Measurements from ENCODE around the gene HMX1. TPM values are rescaled to one million over a fixed set of nuclear protein-coding genes. Genes with fewer than 3 reads are reported as not detected.

HMX1 gene
- total and polyA plus RNA-seq, 9 donors, result not detected

- no peak overlapping the region for H3K4me3 ChIP-seq
Measured at GRCh38 chr4:8891646-8892555, 20.3 kb upstream of the HMX1 start.

GRCh38 chr4:8891255-8891645, 19.6 kb upstream of the HMX1 start:
- TF ChIP-seq POLR2A (IDR thresholded peaks at IDR 0.05) (no peak), CTCF (IDR thresholded peaks at IDR 0.05) (no peak), EP300 (IDR thresholded peaks at IDR 0.05) (no peak)
- WGBS, 3 donors, result 18 to 28% (median 24%) methylated on average over 15 of the region's 15 CpGs
- no peak for DNase-seq
- no peaks in the 10 kb centered on the region for H3K4me1 ChIP-seq (ENCODE audit: insufficient read depth)
- H3K36me3 ChIP-seq, result no peaks in the 10 kb centered on the region
- no peak overlapping the region for H3K27ac ChIP-seq
- intact Hi-C loops (cut with DNase I), result no loop called here
- no peak overlapping the region for H3K4me3 ChIP-seq
- peaks cover 6% of the 10 kb centered on the region for H3K27me3 ChIP-seq
- peaks cover 0 to 6% of the 10 kb centered on the region in 2 donors for H3K9me3 ChIP-seq

More at GRCh38 chr4:8891646-8892555, 20.3 kb upstream of the HMX1 start:
- no peak overlapping the region for H3K27ac ChIP-seq
- TF ChIP-seq EP300 (IDR thresholded peaks at IDR 0.05) (no peak), CTCF (IDR thresholded peaks at IDR 0.05) (no peak), POLR2A (IDR thresholded peaks at IDR 0.05) (no peak)
- intact Hi-C loops (cut with DNase I), result no loop called here
- no peaks in the 10 kb centered on the region for H3K4me1 ChIP-seq (ENCODE audit: insufficient read depth)
- peaks cover 0 to 4% of the 10 kb centered on the region in 2 donors for H3K9me3 ChIP-seq
- no peaks in the 10 kb centered on the region for H3K36me3 ChIP-seq
- peaks cover 6% of the 10 kb centered on the region for H3K27me3 ChIP-seq
- no peak for DNase-seq
- WGBS, 3 donors, result 2 to 4% (median 2%) methylated on average over 72 of the region's 72 CpGs

GRCh38 chr4:8888856-8889255, 17.2 kb upstream of the HMX1 start:
- Histone ChIP-seq H3K27me3 (peaks cover 6% of the 10 kb centered on the region), H3K4me1 (ENCODE audit: insufficient read depth) (no peaks in the 10 kb centered on the region), H3K4me3 (no peak overlapping the region), H3K27ac (no peak overlapping the region), H3K9me3 (peaks cover 0 to 6% of the 10 kb centered on the region in 2 donors), H3K36me3 (no peaks in the 10 kb centered on the region)
- TF ChIP-seq EP300 (IDR thresholded peaks at IDR 0.05) (no peak), POLR2A (IDR thresholded peaks at IDR 0.05) (no peak), CTCF (IDR thresholded peaks at IDR 0.05) (no peak)
- WGBS, 3 donors, result 2 to 5% (median 3%) methylated on average over 13 of the region's 13 CpGs
- intact Hi-C loops (cut with DNase I), result no loop called here
- DNase-seq, result no peak

- Histone ChIP-seq H3K4me1 (ENCODE audit: insufficient read depth) (no peaks in the 10 kb centered on the region), H3K36me3 (no peaks in the 10 kb centered on the region), H3K9me3 (peaks cover 0 to 6% of the 10 kb centered on the region in 2 donors), H3K4me3 (no peak overlapping the region), H3K27me3 (no peaks in the 10 kb centered on the region), H3K27ac (no peak overlapping the region)
- no peak for DNase-seq
- 83 to 90% (median 87%) methylated on average over 10 of the region's 10 CpGs for WGBS, 3 donors
- intact Hi-C loops (cut with DNase I), result no loop called here
- TF ChIP-seq EP300 (IDR thresholded peaks at IDR 0.05) (no peak), POLR2A (IDR thresholded peaks at IDR 0.05) (no peak), CTCF (IDR thresholded peaks at IDR 0.05) (no peak)
Measured at GRCh38 chr4:8886612-8887406, 15.2 kb upstream of the HMX1 start.
